DOHH2 (cell line): ENCODE results near the gene MYADML2.
A peak's percentile ranks its signal among the peaks of the same experiment; 100 is the strongest.

ENCODE experiments used
- H3F3A ChIP-seq: fragments of 200-600 bp; sonication (generic), shearing (Covaris generic); 2 replicates; pipeline ENCODE4 v1.6.0; 2016; ENCODE audit warnings: antibody characterized with exemption, mild to moderate bottlenecking; ENCODE audit not compliant: control insufficient read depth, insufficient read depth
- H3K27ac ChIP-seq: fragments of 200-600 bp; sonication (generic); 2 replicates; pipeline ENCODE4 v1.5.1; 2014; ENCODE audit warnings: low read depth, mild to moderate bottlenecking, low read length, moderate library complexity
- H3K27me3 ChIP-seq: fragments of 200-600 bp; sonication (generic); 2 replicates; pipeline ENCODE4 v1.6.1; 2014; ENCODE audit warnings: mild to moderate bottlenecking, low read length, mixed read lengths; ENCODE audit not compliant: control insufficient read depth
- H3K36me3 ChIP-seq: fragments of 200-600 bp; sonication (generic); 2 replicates; pipeline ENCODE4 v1.6.1; 2014; ENCODE audit warnings: mild to moderate bottlenecking, low read length, moderate library complexity, mixed read lengths; ENCODE audit not compliant: control insufficient read depth
- H3K4me1 ChIP-seq: fragments of 200-600 bp; sonication (generic); 2 replicates; pipeline ENCODE4 v1.6.1; 2014; ENCODE audit warnings: mild to moderate bottlenecking, low read length, mixed read lengths; ENCODE audit not compliant: control insufficient read depth
- H3K4me2 ChIP-seq: fragments of 200-600 bp; sonication (generic); 2 replicates; pipeline ENCODE4 v1.6.0; 2014; ENCODE audit warnings: mild to moderate bottlenecking, low read length, moderate library complexity
- H3K4me3 ChIP-seq: fragments of 200-600 bp; sonication (generic); 2 replicates; pipeline ENCODE4 v1.5.1; 2014; ENCODE audit warnings: mild to moderate bottlenecking, low read length, mixed read lengths
- H3K79me2 ChIP-seq: fragments of 200-600 bp; sonication (generic); 2 replicates; pipeline ENCODE4 v1.6.1; 2014; ENCODE audit warnings: mild to moderate bottlenecking, low read length, mixed read lengths; ENCODE audit not compliant: control insufficient read depth
- H3K9me2 ChIP-seq: fragments of 200-600 bp; sonication (generic); replicated peaks from 2 replicates; pipeline ENCODE4 v1.6.1; 2014; ENCODE audit warnings: mild to moderate bottlenecking, low read length, mixed read lengths; ENCODE audit not compliant: control insufficient read depth
- H3K9me3 ChIP-seq: fragments of 200-600 bp; sonication (generic); 2 replicates; pipeline ENCODE4 v1.6.1; 2014; ENCODE audit warnings: antibody characterized with exemption, low read length, mixed read lengths; ENCODE audit not compliant: control insufficient read depth, insufficient read depth
- H4K20me1 ChIP-seq: fragments of 200-600 bp; sonication (generic); 2 replicates; pipeline ENCODE4 v1.6.0; 2014; ENCODE audit warnings: low read depth, mild to moderate bottlenecking, antibody characterized with exemption, low read length, moderate library complexity; ENCODE audit not compliant: control insufficient read depth, insufficient read depth
- CTCF ChIP-seq: fragments of 200-600 bp; sonication (generic); IDR thresholded peaks from one replicate; pipeline ENCODE4 v1.5.1; 2014; ENCODE audit warnings: antibody characterized with exemption, mild to moderate bottlenecking, low read depth, low read length; ENCODE audit not compliant: poor library complexity, severe bottlenecking
- EZH2phosphoT487 ChIP-seq: fragments of 200-600 bp; sonication (generic); IDR thresholded peaks from 2 replicates; pipeline ENCODE4 v1.6.1; 2017; ENCODE audit warnings: borderline replicate concordance, mild to moderate bottlenecking, antibody characterized with exemption, low read length, moderate library complexity, mixed read lengths

The MYADML2 gene

GRCh38 chr17:81911969-81912368 lies 35.1 kb downstream of the MYADML2 start:
- peaks cover 23% of the 10 kb centered on the region for H3K4me1 ChIP-seq
- no peak overlapping the region for H3K27ac ChIP-seq
- H3K36me3 ChIP-seq, result peaks cover 81% of the 10 kb centered on the region
- no peaks in the 10 kb centered on the region for H3K9me3 ChIP-seq
- peaks cover 10% of the 10 kb centered on the region for H3F3A ChIP-seq
- peaks cover 37% of the 10 kb centered on the region for H3K79me2 ChIP-seq
- H3K4me3 ChIP-seq, result peak overlapping the region; percentile 33
- TF ChIP-seq CTCF (no peak), EZH2phosphoT487 (no peak)
- no peaks in the 10 kb centered on the region for H3K27me3 ChIP-seq
- H3K4me2 ChIP-seq, result peak overlapping the region; percentile 46
- H4K20me1 ChIP-seq, result peaks cover 18% of the 10 kb centered on the region; the same call in 1 of the 2 replicates
- H3K9me2 ChIP-seq, result no peaks in the 10 kb centered on the region

GRCh38 chr17:81911277-81911961 lies 35.6 kb downstream of the MYADML2 start, which contains the start of gene PCYT2:
PCYT2 (minus strand) TSS chr17:81911399; CDS start chr17:81911355, 44 bp downstream.
- H4K20me1 ChIP-seq, result peaks cover 16% of the 10 kb centered on the region; the same call in 1 of the 2 replicates

GRCh38 chr17:81910840-81911276 lies 36.2 kb downstream of the MYADML2 start:
- Histone ChIP-seq H3K4me3 (peak overlapping the region; percentile 98), H3K4me2 (peak overlapping the region; percentile 93), H3K4me1 (peaks cover 17% of the 10 kb centered on the region), H3K27ac (peak overlapping the region; percentile 52), H3K27me3 (no peaks in the 10 kb centered on the region), H3F3A (peaks cover 10% of the 10 kb centered on the region), H3K9me2 (no peaks in the 10 kb centered on the region), H3K36me3 (peaks cover 79% of the 10 kb centered on the region), H4K20me1 (peaks cover 15% of the 10 kb centered on the region; the same call in 1 of the 2 replicates), H3K9me3 (no peaks in the 10 kb centered on the region), H3K79me2 (peaks cover 26% of the 10 kb centered on the region)
- TF ChIP-seq CTCF (no peak), EZH2phosphoT487 (no peak)

More at GRCh38 chr17:81911277-81911961, 35.6 kb downstream of the MYADML2 start, which contains the start of gene PCYT2:
- H3K4me2 ChIP-seq, result peak within 1 kb of the TSS; percentile 93
- H3F3A ChIP-seq, result peaks cover 10% of the 10 kb centered on the region
- H3K4me3 ChIP-seq, result peak within 1 kb of the TSS; percentile 98
- H3K27ac ChIP-seq, result peak within 1 kb of the TSS; percentile 52
- H3K9me3 ChIP-seq, result no peaks in the 10 kb centered on the region
- peaks cover 18% of the 10 kb centered on the region for H3K4me1 ChIP-seq
- no peaks in the 10 kb centered on the region for H3K9me2 ChIP-seq
- H3K27me3 ChIP-seq, result no peaks in the 10 kb centered on the region
- H3K36me3 ChIP-seq, result peaks cover 82% of the 10 kb centered on the region
- TF ChIP-seq EZH2phosphoT487 (no peak), CTCF (peak; percentile 51)
- peaks cover 32% of the 10 kb centered on the region for H3K79me2 ChIP-seq
